ENCODE results near the gene QPCT.

The QPCT gene

GRCh38 chr2:37337620-37338280 is 6.7 kb upstream of the QPCT start:
- TF ChIP-seq CTCF (IDR thresholded peaks at IDR 0.05; ENCODE audit: low read depth, low read length) (no peak), POLR2A (IDR thresholded peaks at IDR 0.05; ENCODE audit: extremely low read depth, insufficient read length) (no peak), MYC (IDR thresholded peaks at IDR 0.05; ENCODE audit: low read depth, low read length) (no peak), MAX (IDR thresholded peaks at IDR 0.05; ENCODE audit: low read depth, low read length) (no peak)
- H3K4me3 ChIP-seq (ENCODE audit: low read depth, low read length) = no peak overlapping the region
- peak; percentile 39 for DNase-seq (ENCODE audit: low read depth)

- TF ChIP-seq MYC (IDR thresholded peaks at IDR 0.05; ENCODE audit: low read depth, low read length) = no peak
- no peak for TF ChIP-seq MAX (IDR thresholded peaks at IDR 0.05; ENCODE audit: low read depth, low read length)
- no peak for TF ChIP-seq POLR2A (IDR thresholded peaks at IDR 0.05; ENCODE audit: extremely low read depth, insufficient read length)
- TF ChIP-seq CTCF (IDR thresholded peaks at IDR 0.05; ENCODE audit: low read depth, low read length) = no peak
- no peak overlapping the region for H3K4me3 ChIP-seq (ENCODE audit: low read depth, low read length)
- no peak for DNase-seq (ENCODE audit: low read depth)
These were observed 5.5 kb upstream of the QPCT start for GRCh38 chr2:37338933-37339332.

- no peak for DNase-seq (ENCODE audit: low read depth)
- no peak overlapping the region for H3K4me3 ChIP-seq (ENCODE audit: low read depth, low read length)
- TF ChIP-seq POLR2A (IDR thresholded peaks at IDR 0.05; ENCODE audit: extremely low read depth, insufficient read length) = no peak
- TF ChIP-seq MAX (IDR thresholded peaks at IDR 0.05; ENCODE audit: low read depth, low read length) = no peak
- TF ChIP-seq MYC (IDR thresholded peaks at IDR 0.05; ENCODE audit: low read depth, low read length) = no peak
- no peak for TF ChIP-seq CTCF (IDR thresholded peaks at IDR 0.05; ENCODE audit: low read depth, low read length)
These were observed 3.8 kb upstream of the QPCT start for GRCh38 chr2:37340637-37341036.

GRCh38 chr2:37342591-37343220 is 1.7 kb upstream of the QPCT start:
- H3K4me3 ChIP-seq (ENCODE audit: low read depth, low read length) = no peak overlapping the region
- TF ChIP-seq CTCF (IDR thresholded peaks at IDR 0.05; ENCODE audit: low read depth, low read length) (no peak), MYC (IDR thresholded peaks at IDR 0.05; ENCODE audit: low read depth, low read length) (no peak), POLR2A (IDR thresholded peaks at IDR 0.05; ENCODE audit: extremely low read depth, insufficient read length) (no peak), MAX (IDR thresholded peaks at IDR 0.05; ENCODE audit: low read depth, low read length) (no peak)
- peak; percentile 37 for DNase-seq (ENCODE audit: low read depth)

GRCh38 chr2:37343537-37344434 is 644 bp upstream of the QPCT start:
- TF ChIP-seq MAX (IDR thresholded peaks at IDR 0.05; ENCODE audit: low read depth, low read length) (no peak), CTCF (IDR thresholded peaks at IDR 0.05; ENCODE audit: low read depth, low read length) (peak; percentile 20), POLR2A (IDR thresholded peaks at IDR 0.05; ENCODE audit: extremely low read depth, insufficient read length) (no peak), MYC (IDR thresholded peaks at IDR 0.05; ENCODE audit: low read depth, low read length) (no peak)
- H3K4me3 ChIP-seq (ENCODE audit: low read depth, low read length) = peak overlapping the region; percentile 58
- DNase-seq (ENCODE audit: low read depth) = peak; percentile 51
